HFFc6 (cell line): ENCODE data around the gene MAP4. TPM values are rescaled to one million over a fixed set of nuclear protein-coding genes. Genes with fewer than 3 reads are reported as not detected.
A peak's percentile ranks its signal among the peaks of the same experiment; 100 is the strongest.

Experiments used
- DNase-seq: peaks from one replicate; pipeline ENCODE4 v3.0.0-alpha.2; 2018
- H3K27ac Mint-ChIP-seq: 2 replicates; pipeline ENCODE4 v1.8.0; 2020; ENCODE audit warnings: mild to moderate bottlenecking, mixed read lengths
- H3K27me3 Mint-ChIP-seq: 2 replicates; pipeline ENCODE4 v1.8.0; 2021; ENCODE audit warnings: mild to moderate bottlenecking, moderate library complexity, mixed read lengths; ENCODE audit not compliant: insufficient read depth
- H3K36me3 Mint-ChIP-seq: 2 replicates; pipeline ENCODE4 v1.8.0; 2021; ENCODE audit warnings: low read depth, mixed read lengths
- H3K4me1 Mint-ChIP-seq: 2 replicates; pipeline ENCODE4 v1.8.0; 2020; ENCODE audit warnings: low read depth, mixed read lengths
- H3K4me3 Mint-ChIP-seq: 2 replicates; pipeline ENCODE4 v1.8.0; 2020; ENCODE audit warnings: mild to moderate bottlenecking, moderate library complexity, mixed read lengths
- H3K9me3 Mint-ChIP-seq: 2 replicates; pipeline ENCODE4 v1.8.0; 2020; ENCODE audit warnings: mild to moderate bottlenecking, mixed read lengths
- total RNA-seq, 6 experiments: library from RNA; stranded (reverse); fragmentation: NEBNext Ultra II Directional; extraction: Animal tissue kit (Norgen Biotek cat#: 25700); gene quantifications; 2 replicates in 1 of 6; 3 replicates in 5 of 6; pipeline ENCODE4 v1.2.3, GENCODE V29; 2021
- TF ChIP-seq, protein P1 (sequence below): fragments of 200-600 bp; sonication (generic); IDR thresholded peaks from 2 replicates; pipeline ENCODE4 v1.5.0; 2021; ENCODE audit warnings: antibody characterized with exemption, mild to moderate bottlenecking

Gene MAP4
- total RNA-seq, 6 experiments from 2014 or later, result 294 to 328 (median 312) TPM

- peak; percentile 26 for DNase-seq
- Mint-ChIP-seq H3K4me3 (no peak overlapping the region), H3K27me3 (no peaks in the 10 kb centered on the region; the same call in 1 of the 2 replicates), H3K4me1 (peaks cover 22% of the 10 kb centered on the region), H3K36me3 (peaks cover 12% of the 10 kb centered on the region), H3K27ac (no peak overlapping the region), H3K9me3 (no peaks in the 10 kb centered on the region)
- TF ChIP-seq, protein P1, sequence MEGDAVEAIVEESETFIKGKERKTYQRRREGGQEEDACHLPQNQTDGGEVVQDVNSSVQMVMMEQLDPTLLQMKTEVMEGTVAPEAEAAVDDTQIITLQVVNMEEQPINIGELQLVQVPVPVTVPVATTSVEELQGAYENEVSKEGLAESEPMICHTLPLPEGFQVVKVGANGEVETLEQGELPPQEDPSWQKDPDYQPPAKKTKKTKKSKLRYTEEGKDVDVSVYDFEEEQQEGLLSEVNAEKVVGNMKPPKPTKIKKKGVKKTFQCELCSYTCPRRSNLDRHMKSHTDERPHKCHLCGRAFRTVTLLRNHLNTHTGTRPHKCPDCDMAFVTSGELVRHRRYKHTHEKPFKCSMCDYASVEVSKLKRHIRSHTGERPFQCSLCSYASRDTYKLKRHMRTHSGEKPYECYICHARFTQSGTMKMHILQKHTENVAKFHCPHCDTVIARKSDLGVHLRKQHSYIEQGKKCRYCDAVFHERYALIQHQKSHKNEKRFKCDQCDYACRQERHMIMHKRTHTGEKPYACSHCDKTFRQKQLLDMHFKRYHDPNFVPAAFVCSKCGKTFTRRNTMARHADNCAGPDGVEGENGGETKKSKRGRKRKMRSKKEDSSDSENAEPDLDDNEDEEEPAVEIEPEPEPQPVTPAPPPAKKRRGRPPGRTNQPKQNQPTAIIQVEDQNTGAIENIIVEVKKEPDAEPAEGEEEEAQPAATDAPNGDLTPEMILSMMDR, result no peak
Measured at GRCh38 chr3:48057521-48057920, 41.3 kb upstream of the MAP4 start.

- Mint-ChIP-seq H3K4me1 (peaks cover 30% of the 10 kb centered on the region), H3K9me3 (no peaks in the 10 kb centered on the region), H3K27me3 (no peaks in the 10 kb centered on the region), H3K36me3 (peaks cover 36% of the 10 kb centered on the region), H3K27ac (peak overlapping the region; percentile 50), H3K4me3 (no peak overlapping the region; the same call in 1 of the 2 replicates)
- no peak for DNase-seq
- TF ChIP-seq, protein P1, result peak; percentile 27; the same call in 1 of the 2 replicates
Measured at GRCh38 chr3:48047841-48048464, 31.7 kb upstream of the MAP4 start.

DNA sequence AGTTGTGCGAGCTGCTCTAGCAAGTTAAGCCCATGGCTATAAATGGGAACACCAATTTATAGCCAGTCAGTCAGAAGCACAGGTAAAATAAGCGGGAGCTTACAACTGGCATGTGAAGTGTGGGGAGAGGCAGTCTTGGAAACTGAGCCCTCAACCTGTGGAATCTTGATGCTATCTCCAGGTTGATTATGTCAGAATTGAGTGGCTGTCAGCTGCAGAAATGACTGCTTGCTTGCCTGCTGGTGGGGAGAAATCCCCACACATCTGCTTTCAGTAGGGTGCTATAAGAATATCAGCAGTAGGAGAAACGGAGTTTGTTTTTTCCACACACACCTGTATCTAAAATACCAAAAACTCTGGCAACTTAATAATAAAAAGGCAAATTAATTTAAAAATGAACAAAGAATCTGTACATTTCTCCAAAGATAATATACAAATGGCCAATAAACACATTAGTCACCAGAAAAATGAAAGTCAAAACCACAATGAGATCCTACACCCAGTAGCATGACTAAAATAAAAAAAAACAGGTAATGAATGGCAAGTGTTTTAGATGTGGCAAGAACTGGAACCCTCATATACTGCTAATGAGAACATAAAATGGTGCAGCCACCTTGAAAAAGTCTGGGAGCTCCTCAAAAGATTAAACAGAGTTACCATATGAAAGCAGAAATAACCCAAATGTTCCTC lies 26.0 kb upstream of the MAP4 start:
- Mint-ChIP-seq H3K4me3 (no peak overlapping the region), H3K4me1 (peaks cover 45% of the 10 kb centered on the region), H3K27ac (peak overlapping the region; percentile 67), H3K27me3 (no peaks in the 10 kb centered on the region; the same call in 1 of the 2 replicates), H3K9me3 (no peaks in the 10 kb centered on the region), H3K36me3 (peaks cover 13% of the 10 kb centered on the region)
- TF ChIP-seq, protein P1, result no peak
- no peak for DNase-seq

DNA sequence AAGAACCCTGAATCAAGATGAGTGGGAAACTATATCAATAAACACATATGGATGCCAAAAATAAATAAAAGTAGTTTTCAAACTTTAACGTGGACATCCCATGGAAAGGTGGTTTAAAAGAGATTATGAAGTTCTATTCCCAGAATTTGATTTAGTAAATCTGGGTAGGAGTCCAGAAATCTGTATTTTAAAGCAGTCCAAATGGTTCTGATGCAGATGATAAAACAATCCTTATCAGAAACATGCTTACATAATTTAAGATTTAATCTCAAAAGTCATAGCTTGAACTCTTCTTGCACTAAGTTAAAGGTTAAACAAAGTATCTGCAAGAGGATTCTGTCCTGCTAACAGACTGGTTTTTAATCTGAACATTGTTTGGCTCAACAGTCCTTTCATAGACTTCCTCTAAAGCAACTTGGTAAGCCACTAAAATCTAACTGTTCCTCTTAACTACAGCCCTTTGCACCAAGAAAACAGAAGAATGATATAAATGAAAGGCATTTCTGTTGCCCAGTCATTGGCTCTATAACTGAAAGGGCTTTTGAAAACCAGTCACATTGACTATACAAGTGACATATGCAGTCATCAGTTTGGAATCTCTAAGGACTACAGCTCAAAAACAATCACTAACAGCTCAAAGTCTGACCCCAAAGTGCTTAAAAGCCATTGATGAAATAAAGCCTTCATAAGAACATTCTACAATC lies 23.4 kb upstream of the MAP4 start:
- DNase-seq, result peak; percentile 91
- TF ChIP-seq, protein P1, result no peak
- H3K27ac Mint-ChIP-seq, result peak overlapping the region; percentile 98
- H3K4me3 Mint-ChIP-seq, result peak overlapping the region; percentile 71
- no peaks in the 10 kb centered on the region for H3K9me3 Mint-ChIP-seq
- peaks cover 6% of the 10 kb centered on the region for H3K27me3 Mint-ChIP-seq
- peaks cover 5% of the 10 kb centered on the region; the same call in 1 of the 2 replicates for H3K36me3 Mint-ChIP-seq
- H3K4me1 Mint-ChIP-seq, result peaks cover 61% of the 10 kb centered on the region

DNA sequence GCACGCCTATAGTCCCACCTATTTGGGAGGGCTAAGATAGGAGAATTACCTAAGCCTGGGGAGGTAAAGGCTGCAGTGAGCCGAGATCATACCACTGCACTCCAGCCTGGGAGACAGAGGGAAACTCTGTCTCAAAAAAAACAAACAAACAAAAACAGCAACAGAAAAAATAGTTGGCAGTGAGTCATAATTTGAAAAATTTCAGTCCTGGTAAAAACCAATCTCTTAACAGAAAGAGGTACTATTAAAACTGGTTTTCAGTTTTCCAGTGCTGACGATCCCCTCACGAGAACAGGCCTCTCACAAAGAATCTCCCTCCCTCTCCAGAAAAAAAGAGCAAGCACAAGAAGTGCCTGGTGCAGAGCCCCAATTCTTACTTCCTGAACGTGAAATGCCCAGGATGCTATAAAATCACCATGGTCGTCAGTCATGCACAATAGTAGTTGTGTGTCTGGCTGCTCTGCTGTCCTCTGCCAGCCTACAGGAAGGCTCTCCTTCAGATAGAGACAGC lies 22.8 kb upstream of the MAP4 start:
- Mint-ChIP-seq H3K27me3 (peaks cover 6% of the 10 kb centered on the region), H3K9me3 (no peaks in the 10 kb centered on the region), H3K4me3 (peak overlapping the region; percentile 71), H3K4me1 (peaks cover 67% of the 10 kb centered on the region), H3K27ac (peak overlapping the region; percentile 98), H3K36me3 (peaks cover 5% of the 10 kb centered on the region; the same call in 1 of the 2 replicates)
- peak; percentile 26 for DNase-seq
- TF ChIP-seq, protein P1, result no peak
